Duodenal mucosa (tissue), 2 donors: ENCODE data around the gene PPL.

Experiments
- H3K27ac ChIP-seq: one replicate; pipeline ENCODE4 v1.7.0; 2013; ENCODE audit warnings: low read depth, low read length
- H3K27me3 ChIP-seq, 2 donors: one replicate each; pipeline ENCODE4 v1.7.0; 2013; ENCODE audit warnings: low read length in 2 of 2, control low read depth in 1 of 2; ENCODE audit not compliant: insufficient read depth in 2 of 2, control insufficient read depth in 1 of 2
- H3K36me3 ChIP-seq, 2 donors: one replicate each; pipeline ENCODE4 v1.7.0; 2013; ENCODE audit warnings: low read length in 2 of 2, control low read depth in 1 of 2; ENCODE audit not compliant: insufficient read depth in 2 of 2, control insufficient read depth in 1 of 2
- H3K4me1 ChIP-seq, 2 donors: one replicate each; pipeline ENCODE4 v1.7.0; 2013; ENCODE audit warnings: low read length in 2 of 2, control low read depth in 1 of 2; ENCODE audit not compliant: insufficient read depth in 2 of 2, control insufficient read depth in 1 of 2
- H3K4me3 ChIP-seq, 2 donors: one replicate each; pipeline ENCODE4 v1.7.0; 2013; ENCODE audit warnings: low read length in 2 of 2, low read depth in 1 of 2
- H3K9ac ChIP-seq, 2 donors: one replicate each; pipeline ENCODE4 v1.7.0; 2013; ENCODE audit warnings: low read length in 2 of 2, low read depth in 1 of 2
- H3K9me3 ChIP-seq, 2 donors: one replicate each; pipeline ENCODE4 v1.7.0; 2013; ENCODE audit warnings: low read length in 2 of 2, control low read depth in 1 of 2; ENCODE audit not compliant: control insufficient read depth in 1 of 2

Gene PPL

GRCh38 chr16:4866586-4866985 is 70.4 kb downstream of the PPL start:
- Histone ChIP-seq H3K4me1 (peaks cover 25 to 46% of the 10 kb centered on the region in 2 donors), H3K36me3 (peaks cover 23 to 43% of the 10 kb centered on the region in 2 donors), H3K27me3 (no peaks in the 10 kb centered on the region), H3K27ac (no peak overlapping the region), H3K4me3 (no peak overlapping the region), H3K9me3 (no peaks in the 10 kb centered on the region), H3K9ac (no peak overlapping the region)

GRCh38 chr16:4865231-4865860 is 71.6 kb downstream of the PPL start:
- no peak overlapping the region for H3K9ac ChIP-seq
- no peaks in the 10 kb centered on the region for H3K9me3 ChIP-seq
- no peaks in the 10 kb centered on the region for H3K27me3 ChIP-seq
- no peak overlapping the region for H3K27ac ChIP-seq
- H3K4me3 ChIP-seq, result no peak overlapping the region
- peaks cover 25 to 39% of the 10 kb centered on the region in 2 donors for H3K4me1 ChIP-seq
- H3K36me3 ChIP-seq, result peaks cover 25 to 45% of the 10 kb centered on the region in 2 donors

- H3K27me3 ChIP-seq, result no peaks in the 10 kb centered on the region
- H3K9me3 ChIP-seq, result no peaks in the 10 kb centered on the region
- H3K27ac ChIP-seq, result no peak overlapping the region
- H3K4me1 ChIP-seq, result peaks cover 21 to 34% of the 10 kb centered on the region in 2 donors
- H3K36me3 ChIP-seq, result peaks cover 28 to 46% of the 10 kb centered on the region in 2 donors
- no peak overlapping the region for H3K4me3 ChIP-seq
- H3K9ac ChIP-seq, result no peak overlapping the region
These were observed 72.2 kb downstream of the PPL start for GRCh38 chr16:4864728-4865127.

- no peak overlapping the region for H3K4me3 ChIP-seq
- H3K27me3 ChIP-seq, result no peaks in the 10 kb centered on the region
- no peak overlapping the region for H3K9ac ChIP-seq
- H3K36me3 ChIP-seq, result peaks cover 38 to 54% of the 10 kb centered on the region in 2 donors
- no peaks in the 10 kb centered on the region for H3K9me3 ChIP-seq
- H3K4me1 ChIP-seq, result peaks cover 2 to 13% of the 10 kb centered on the region in 2 donors
- no peak overlapping the region for H3K27ac ChIP-seq
These were observed 74.3 kb downstream of the PPL start for GRCh38 chr16:4862639-4863038.

- Histone ChIP-seq H3K9me3 (no peaks in the 10 kb centered on the region), H3K27me3 (no peaks in the 10 kb centered on the region), H3K4me1 (peaks cover 0 to 5% of the 10 kb centered on the region in 2 donors), H3K36me3 (peaks cover 47 to 65% of the 10 kb centered on the region in 2 donors), H3K4me3 (no peak overlapping the region), H3K27ac (no peak overlapping the region), H3K9ac (no peak overlapping the region)
These were observed 76.1 kb downstream of the PPL start for GRCh38 chr16:4860727-4861342.

- H3K27ac ChIP-seq, result no peak overlapping the region
- H3K4me3 ChIP-seq, result no peak overlapping the region
- H3K9ac ChIP-seq, result no peak overlapping the region
- peaks cover 48 to 74% of the 10 kb centered on the region in 2 donors for H3K36me3 ChIP-seq
- peaks cover 0 to 5% of the 10 kb centered on the region in 2 donors for H3K4me1 ChIP-seq
- no peaks in the 10 kb centered on the region for H3K9me3 ChIP-seq
- no peaks in the 10 kb centered on the region for H3K27me3 ChIP-seq
These were observed 77.1 kb downstream of the PPL start for GRCh38 chr16:4859900-4860255.

- H3K36me3 ChIP-seq, result peaks cover 48 to 78% of the 10 kb centered on the region in 2 donors
- no peak overlapping the region for H3K27ac ChIP-seq
These were observed 77.6 kb downstream of the PPL start for GRCh38 chr16:4859190-4859899.

GRCh38 chr16:4855804-4856203 is 81.1 kb downstream of the PPL start:
- H3K27ac ChIP-seq, result no peak overlapping the region
- no peak overlapping the region for H3K9ac ChIP-seq
- H3K4me1 ChIP-seq, result peaks cover 3 to 6% of the 10 kb centered on the region in 2 donors
- no peak overlapping the region for H3K4me3 ChIP-seq
- H3K27me3 ChIP-seq, result no peaks in the 10 kb centered on the region
- H3K9me3 ChIP-seq, result no peaks in the 10 kb centered on the region
- peaks cover 38 to 59% of the 10 kb centered on the region in 2 donors for H3K36me3 ChIP-seq

More at GRCh38 chr16:4859190-4859899, 77.6 kb downstream of the PPL start:
- H3K27me3 ChIP-seq, result no peaks in the 10 kb centered on the region
- no peaks in the 10 kb centered on the region for H3K9me3 ChIP-seq
- peaks cover 0 to 5% of the 10 kb centered on the region in 2 donors for H3K4me1 ChIP-seq
- no peak overlapping the region for H3K4me3 ChIP-seq
- no peak overlapping the region for H3K9ac ChIP-seq

GRCh38 chr16:4855371-4855770 is 81.6 kb downstream of the PPL start:
- Histone ChIP-seq H3K4me3 (no peak overlapping the region), H3K9me3 (no peaks in the 10 kb centered on the region), H3K4me1 (peaks cover 6 to 8% of the 10 kb centered on the region in 2 donors), H3K36me3 (peaks cover 34 to 55% of the 10 kb centered on the region in 2 donors), H3K9ac (no peak overlapping the region), H3K27me3 (no peaks in the 10 kb centered on the region), H3K27ac (no peak overlapping the region)

- Histone ChIP-seq H3K36me3 (peaks cover 14 to 29% of the 10 kb centered on the region in 2 donors), H3K27ac (no peak overlapping the region), H3K9me3 (no peaks in the 10 kb centered on the region), H3K4me3 (no peak overlapping the region), H3K27me3 (no peaks in the 10 kb centered on the region), H3K4me1 (peaks cover 19 to 24% of the 10 kb centered on the region in 2 donors), H3K9ac (no peak overlapping the region)
These were observed 84.6 kb downstream of the PPL start for GRCh38 chr16:4852221-4852872.
